HG02870 (cell line): ENCODE measurements around the gene SOBP.
"Not testable (repeated sequence)": the region's sequence is repeated elsewhere in the genome, so short reads cannot be mapped to it uniquely, and the experiment has no call there.

Source experiments
- ATAC-seq: cut with Tn5 transposase; IDR thresholded peaks from one replicate; pipeline ENCODE4 v1.9.1; 2021; ENCODE audit warnings: mild to moderate bottlenecking, moderate library complexity; ENCODE audit not compliant: unreplicated experiment

The SOBP gene

GRCh38 chr6:107520706-107521105 is 30.8 kb downstream of the SOBP start:
- ATAC-seq: not testable (repeated sequence)

DNA sequence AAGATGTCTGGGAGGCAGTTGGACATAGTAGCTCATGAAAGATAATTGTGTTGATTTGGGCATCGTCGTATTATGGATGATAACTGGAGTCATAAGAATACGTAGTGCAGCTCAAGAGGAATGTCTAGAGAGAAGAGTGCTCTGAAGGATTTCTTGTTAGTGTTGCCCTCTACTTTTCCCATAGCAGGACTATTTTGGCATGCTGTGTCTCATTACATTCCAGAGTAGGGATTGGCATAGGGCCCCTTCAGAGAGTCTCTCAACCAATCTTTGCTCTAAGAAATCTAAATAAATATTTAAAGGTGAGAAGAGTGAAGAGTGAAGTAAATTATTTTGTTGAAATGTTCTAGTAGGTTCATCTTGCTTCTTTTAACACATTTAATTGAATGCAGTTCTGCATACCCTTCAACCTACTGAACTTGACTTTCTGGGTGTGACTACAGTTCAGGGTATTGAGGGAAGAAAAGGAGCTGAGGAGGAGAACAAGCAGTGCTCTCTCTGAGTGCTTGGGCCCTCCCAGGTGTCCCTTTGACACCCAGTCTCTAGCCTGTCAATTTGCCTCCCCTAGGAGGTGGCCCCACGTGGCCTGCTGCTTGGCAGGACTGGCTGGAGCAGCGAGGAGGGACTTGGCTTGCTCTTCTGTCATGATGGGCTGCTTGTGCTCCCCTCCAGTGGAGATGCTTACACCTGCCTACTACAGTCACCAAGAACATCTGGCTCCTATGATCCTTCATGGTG is 33.3 kb downstream of the SOBP start:
- ATAC-seq: no peak

DNA sequence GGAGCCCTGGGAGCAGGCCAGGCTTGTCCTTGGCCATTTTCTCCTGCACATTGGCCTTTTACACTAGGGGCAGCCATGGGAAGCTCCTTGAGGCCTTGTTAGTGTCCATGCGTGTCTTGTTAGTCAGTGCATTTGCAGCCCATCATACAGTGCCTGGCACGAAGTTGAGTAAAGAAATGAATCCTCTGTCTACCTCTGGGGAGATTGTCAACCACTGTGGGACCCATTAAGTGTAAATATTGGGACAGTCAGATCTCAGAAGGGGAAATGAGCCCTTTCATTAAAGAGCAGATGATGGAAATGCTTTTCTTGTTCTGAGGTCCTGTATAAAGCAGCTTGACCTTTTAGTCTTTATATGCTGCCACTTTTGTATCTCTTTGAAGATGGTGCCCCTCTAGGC is 33.9 kb downstream of the SOBP start:
- ATAC-seq: no peak

DNA sequence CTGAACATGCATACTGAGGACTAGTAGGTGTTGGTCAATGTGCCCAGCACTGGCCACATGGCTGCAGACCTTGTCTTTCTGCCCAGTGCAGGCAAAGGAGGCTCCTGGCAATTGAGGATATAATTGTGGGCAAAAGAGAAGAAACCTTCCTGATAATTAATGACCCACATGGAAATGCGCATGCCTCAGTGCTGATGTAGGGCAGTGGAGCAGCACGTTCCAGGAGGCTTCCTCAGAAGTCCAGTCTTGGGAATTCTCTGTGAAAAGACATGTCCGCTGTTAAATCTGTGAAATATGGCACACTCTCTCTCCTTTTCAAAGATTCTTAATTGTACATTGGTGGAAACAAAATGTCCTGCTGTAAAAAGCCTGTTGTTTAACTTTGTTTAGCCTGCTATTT is 34.7 kb downstream of the SOBP start:
- ATAC-seq: no peak

DNA sequence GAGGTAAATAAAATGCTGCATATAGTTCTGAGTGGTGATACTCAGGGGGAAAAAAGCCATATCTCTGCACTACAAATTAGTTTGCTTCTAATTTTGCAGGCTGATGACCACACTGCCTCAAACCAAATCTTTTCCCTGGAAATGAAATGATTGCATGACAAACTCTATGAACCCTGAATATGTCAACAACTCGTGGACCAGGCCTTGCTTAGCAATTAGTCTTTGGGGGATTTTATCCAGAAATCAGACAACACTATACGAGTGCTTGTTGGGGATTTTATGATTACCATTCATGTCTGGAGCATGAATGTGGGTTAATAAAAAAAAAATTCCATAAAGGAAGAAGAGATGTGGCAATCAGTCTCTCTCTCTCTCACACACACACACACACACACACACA is 42.0 kb downstream of the SOBP start:
- no peak for ATAC-seq

- no peak for ATAC-seq
These were observed 42.8 kb downstream of the SOBP start for GRCh38 chr6:107532706-107533105.

GRCh38 chr6:107533415-107534059 is 43.6 kb downstream of the SOBP start:
- no peak for ATAC-seq

DNA sequence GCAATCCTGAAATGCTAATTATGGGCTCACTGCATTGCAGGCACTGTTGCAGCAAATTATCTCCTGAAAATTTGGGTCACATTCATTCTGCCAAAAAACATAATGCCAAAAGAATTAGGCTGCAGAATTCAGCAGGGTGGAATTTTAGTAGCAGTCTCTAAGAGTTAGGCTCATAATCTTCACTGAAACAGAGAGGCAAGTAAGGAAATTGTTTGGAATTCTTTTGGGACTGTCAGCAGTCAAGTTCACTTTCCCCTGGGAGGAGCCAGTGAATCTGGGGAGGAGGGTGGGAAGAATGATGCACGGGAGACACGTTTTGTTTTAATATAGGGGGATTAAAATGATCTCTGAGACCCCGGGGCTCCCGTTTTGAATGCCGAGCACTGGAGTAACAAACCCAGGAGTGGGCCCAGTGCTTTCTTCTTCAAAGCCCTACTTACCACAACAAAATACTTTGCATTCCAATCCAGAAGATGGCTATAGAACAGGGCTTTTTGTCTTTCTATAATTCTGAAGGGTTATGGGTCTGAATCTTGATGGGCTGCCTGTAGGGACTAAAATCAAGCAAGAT is 44.7 kb downstream of the SOBP start:
- no peak for ATAC-seq

DNA sequence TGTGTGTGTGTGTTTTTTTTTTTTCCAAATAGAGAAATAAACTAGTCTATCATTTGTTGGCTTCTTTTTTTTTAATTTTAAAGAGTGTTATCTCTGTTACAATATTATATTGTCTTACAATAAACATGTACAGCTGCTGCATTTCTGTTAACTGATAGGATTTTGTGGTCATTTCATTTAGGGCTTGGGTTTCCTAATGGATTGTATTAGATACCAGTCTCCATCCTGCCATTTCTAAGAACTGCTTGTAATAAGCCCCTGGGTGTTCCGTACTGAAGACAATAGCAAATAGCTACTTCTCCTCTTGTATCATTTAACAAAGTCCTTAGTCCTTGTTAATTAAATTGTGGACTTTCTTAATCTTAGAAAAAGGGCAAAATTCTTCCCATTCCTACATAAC is 45.7 kb downstream of the SOBP start:
- no peak for ATAC-seq

GRCh38 chr6:107536180-107536961 is 46.5 kb downstream of the SOBP start:
- no peak for ATAC-seq

GRCh38 chr6:107537559-107537958 is 47.6 kb downstream of the SOBP start:
- ATAC-seq: no peak

DNA sequence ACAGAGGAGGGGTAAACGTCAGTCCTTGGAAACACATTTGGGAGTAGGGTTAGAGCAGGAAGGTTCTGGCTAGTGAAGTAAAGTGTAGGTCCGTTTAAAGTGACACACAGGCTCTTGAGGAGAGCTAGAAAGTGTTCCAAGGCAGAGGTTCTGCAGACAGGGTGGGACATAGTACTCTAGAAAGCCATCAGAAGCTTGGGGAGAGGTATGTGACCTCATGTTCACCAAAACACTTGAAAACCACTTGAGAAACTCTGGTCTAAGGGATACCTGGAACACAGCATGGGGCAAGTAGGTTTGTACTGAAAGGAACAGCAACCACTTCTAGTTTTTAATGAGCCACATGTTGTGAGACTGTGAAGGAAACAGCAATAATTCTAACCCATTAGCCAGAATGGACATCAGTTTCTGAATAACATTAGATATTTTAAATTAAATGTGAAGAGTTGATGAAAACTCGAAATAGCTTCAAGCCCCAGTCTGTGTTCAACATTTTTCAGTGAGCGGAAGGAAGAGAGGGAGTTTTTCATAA is 49.0 kb downstream of the SOBP start:
- ATAC-seq: no peak

DNA sequence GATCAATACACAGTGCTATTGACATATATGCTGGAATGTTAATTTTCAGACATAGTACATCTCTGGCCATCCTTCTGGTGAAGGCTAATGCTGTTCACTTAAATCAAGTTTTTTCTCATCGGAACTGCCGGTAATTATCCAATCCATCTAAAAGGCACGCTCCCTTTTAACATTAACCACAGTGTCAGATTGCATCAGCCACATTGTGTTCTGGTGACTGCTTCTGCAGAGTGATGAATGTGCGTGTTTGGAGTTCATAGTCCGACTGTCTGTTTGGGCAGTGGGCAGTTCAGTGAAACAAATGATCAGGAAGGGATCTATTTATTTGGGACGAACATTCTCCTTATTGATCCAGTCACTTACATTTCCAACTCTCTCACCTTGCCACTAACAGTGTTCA is 49.5 kb downstream of the SOBP start:
- ATAC-seq: no peak

GRCh38 chr6:107539849-107540464 is 50.0 kb downstream of the SOBP start:
- no peak for ATAC-seq

DNA sequence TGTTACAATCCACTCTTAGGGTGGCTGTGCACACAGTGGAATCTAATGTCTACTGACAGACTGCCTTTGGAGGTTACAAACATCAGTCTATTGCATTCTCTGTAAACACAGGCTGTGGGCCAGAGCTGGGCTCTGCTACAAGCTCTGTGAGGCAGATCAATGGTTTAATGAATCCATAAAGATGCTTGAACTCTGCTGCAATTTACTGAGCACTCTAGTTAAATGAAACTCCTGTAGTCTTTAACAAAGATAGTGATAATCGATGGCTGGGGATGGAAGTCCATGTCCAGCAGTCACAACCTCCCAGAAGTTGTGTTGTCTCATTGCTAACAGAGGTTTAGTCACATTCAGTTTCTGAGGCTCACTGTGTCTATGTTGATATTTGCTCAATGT is 50.5 kb downstream of the SOBP start:
- no peak for ATAC-seq

DNA sequence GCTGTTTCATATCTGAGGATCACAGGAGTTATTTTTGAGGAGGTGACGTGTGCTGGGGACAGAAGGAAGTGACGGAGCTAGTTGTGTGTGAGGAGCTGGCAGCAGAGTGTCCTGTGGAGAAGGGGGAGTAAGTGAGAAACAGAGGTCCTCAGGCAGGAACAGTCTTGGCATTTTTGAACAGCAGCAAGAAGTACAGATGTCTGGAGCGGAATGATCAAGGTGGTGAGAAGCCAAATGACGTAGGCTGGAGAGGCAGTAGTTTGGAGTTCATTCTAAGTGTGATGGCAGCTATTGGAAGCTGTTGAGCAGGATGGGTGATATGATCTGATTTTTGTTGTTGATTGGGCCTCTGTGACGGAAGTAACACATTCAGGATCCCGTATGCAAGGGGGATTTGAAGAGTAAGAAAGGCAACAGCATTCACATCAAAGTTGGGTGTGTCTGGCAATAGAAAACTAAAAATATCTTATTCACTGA is 52.3 kb downstream of the SOBP start:
- no peak for ATAC-seq

- ATAC-seq: no peak
These were observed 53.2 kb downstream of the SOBP start for GRCh38 chr6:107543088-107543487.

DNA sequence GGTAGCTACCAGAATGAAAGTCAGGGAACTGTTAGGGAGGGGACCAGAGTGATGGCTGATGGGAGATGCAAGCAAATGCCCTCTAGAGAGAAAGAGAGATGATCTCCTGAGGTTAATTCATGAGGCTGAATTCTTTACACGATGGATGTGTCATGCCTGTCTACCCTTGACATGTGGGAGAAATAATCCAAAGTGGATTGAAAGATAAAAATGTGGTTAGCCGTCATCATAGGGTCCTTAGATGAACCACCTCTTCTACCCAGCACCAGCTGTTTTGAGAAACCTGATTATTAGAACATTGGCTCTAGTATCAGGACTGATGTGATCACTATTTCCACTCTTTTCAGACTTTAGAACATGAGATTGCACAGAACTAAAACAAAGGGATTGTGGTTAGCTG is 53.6 kb downstream of the SOBP start:
- no peak for ATAC-seq

DNA sequence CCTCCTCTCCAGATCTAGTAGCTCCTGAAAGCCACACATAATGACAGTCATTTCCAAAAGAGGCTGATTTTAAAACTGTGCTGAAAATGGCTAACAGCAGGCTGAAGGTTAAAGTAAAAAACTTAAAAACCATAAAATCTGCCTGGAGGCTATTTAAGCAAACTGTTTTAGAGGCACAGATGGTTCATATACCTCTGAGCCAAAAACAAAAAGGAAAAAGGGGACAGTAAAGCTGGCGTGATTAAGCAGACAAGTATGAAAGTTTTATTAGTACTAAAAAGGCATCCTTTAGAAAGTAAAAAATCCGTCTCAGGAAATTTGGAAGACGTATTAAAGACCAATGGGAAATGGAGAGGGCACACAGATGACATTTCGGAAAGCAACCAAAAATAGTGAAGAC is 55.8 kb downstream of the SOBP start:
- no peak for ATAC-seq

DNA sequence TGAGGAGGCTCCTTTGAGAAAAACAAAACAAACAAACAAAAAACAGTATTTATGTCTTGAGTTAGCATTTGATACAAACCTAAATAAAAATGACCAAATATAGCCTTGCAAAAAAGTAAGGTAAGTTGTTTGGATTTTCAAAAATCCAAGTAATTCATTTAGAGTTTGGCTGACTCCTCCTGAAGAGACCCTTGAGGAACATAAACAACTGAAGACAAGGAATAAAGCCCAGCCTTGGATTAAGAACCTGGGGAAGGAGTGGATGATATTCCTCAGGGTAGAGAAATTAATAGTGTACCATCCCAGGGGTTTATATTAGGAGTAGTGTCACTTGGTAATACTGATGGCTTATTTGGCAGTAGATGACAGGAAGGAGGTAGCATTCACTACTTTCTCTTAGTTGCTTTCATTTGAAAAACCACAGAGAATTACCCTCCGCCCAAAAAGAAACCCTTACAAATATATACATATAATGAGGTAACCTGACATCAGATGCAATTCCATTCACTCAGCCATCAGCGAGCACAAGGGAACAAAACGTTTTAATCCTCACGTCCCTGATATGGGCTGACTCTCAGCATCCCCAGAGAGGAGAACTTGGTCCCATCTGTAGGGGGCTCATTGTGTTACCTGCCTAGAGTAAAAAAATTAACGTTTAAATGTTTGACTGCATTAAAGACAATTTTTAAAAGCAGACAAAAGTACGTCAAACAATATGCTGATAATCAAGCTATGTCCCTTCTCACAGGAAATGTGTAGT is 57.0 kb downstream of the SOBP start:
- ATAC-seq: no peak
